GM12873 (cell line): ENCODE measurements around the gene HPSE2.

Experiments
- TF ChIP-seq, protein P1 (sequence below): IDR thresholded peaks from 2 replicates; pipeline ENCODE4 v1.5.1; 2012; ENCODE audit warnings: low read depth, mild to moderate bottlenecking, moderate library complexity, low read length, control low read depth; ENCODE audit not compliant: insufficient read depth; ENCODE audit errors: missing control alignments

The HPSE2 gene

DNA sequence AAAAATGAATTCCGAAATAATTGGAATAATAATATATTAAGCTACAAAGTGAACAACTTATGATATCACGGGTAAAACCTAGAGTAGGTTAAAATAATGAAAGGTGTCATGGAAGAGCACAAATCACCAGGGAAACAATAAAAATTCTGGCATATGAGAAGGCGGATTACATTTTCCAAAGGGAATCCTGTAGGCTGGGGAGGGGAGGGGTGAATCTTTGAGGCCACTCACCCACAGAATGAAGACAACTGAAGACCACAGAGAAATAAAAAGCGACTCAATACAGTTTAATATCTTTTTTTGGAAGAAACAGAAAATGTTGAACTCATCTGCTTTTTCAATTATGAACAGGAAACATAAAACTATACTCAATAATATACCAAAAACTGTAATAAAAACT lies 659.6 kb downstream of the HPSE2 start:
- TF ChIP-seq, protein P1, sequence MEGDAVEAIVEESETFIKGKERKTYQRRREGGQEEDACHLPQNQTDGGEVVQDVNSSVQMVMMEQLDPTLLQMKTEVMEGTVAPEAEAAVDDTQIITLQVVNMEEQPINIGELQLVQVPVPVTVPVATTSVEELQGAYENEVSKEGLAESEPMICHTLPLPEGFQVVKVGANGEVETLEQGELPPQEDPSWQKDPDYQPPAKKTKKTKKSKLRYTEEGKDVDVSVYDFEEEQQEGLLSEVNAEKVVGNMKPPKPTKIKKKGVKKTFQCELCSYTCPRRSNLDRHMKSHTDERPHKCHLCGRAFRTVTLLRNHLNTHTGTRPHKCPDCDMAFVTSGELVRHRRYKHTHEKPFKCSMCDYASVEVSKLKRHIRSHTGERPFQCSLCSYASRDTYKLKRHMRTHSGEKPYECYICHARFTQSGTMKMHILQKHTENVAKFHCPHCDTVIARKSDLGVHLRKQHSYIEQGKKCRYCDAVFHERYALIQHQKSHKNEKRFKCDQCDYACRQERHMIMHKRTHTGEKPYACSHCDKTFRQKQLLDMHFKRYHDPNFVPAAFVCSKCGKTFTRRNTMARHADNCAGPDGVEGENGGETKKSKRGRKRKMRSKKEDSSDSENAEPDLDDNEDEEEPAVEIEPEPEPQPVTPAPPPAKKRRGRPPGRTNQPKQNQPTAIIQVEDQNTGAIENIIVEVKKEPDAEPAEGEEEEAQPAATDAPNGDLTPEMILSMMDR: no peak

DNA sequence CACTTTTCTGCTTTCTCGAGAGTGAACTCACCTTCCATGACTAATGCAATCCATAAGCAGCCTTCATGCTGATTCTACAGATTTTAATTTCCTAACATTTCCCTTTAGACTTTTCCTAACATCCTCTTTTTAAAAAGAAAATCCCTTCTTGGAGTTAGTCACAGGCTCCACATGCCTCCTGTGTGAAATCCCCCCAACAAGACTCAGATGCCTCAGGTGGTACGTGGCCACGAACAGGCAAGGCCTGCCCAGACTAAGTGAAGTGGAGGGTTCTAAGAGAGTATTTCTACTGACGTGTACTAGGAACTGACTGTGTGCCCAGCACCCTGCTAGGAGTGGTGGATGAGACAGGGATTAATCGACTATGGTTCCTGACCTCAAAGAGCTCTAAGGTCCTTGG lies 663.1 kb downstream of the HPSE2 start:
- TF ChIP-seq, protein P1: no peak

DNA sequence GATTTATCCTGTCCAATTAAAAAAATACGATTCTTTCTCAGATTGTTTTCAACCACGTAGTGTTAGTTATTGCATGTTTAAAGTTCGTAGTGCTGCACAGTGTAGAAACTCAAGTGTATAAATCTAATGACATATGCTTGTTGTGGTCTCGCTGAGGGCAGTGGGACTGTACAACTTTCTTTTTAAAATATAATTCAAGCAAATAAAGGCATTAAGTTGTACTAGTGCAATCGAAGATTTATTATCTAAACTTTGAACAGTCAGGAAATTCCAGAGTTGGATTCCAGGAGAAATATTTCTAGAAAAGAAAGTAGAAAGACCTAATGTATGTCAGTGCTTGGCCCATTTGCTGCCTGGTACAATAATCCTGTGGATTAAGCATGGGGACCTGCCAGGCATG lies 664.8 kb downstream of the HPSE2 start:
- TF ChIP-seq, protein P1: no peak

DNA sequence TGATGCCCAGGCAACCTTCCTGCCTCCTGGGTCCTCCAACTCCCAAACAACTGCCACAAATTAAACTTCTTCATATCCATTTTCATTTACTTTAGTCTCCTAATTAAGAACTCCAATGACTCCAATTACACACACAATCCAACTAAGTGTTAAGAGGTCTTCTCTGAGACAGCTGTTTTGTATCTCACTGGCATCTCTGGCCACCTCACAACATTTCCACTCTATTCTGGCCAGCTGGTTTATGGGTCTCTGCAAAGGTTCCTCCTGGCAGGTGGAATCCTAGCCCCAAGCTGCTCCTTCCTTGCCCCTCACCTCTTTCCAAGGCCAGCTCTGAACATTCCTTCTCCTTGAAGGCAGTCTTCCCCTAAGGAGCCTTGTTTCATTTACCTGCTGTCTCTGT lies 665.8 kb downstream of the HPSE2 start:
- TF ChIP-seq, protein P1: no peak

DNA sequence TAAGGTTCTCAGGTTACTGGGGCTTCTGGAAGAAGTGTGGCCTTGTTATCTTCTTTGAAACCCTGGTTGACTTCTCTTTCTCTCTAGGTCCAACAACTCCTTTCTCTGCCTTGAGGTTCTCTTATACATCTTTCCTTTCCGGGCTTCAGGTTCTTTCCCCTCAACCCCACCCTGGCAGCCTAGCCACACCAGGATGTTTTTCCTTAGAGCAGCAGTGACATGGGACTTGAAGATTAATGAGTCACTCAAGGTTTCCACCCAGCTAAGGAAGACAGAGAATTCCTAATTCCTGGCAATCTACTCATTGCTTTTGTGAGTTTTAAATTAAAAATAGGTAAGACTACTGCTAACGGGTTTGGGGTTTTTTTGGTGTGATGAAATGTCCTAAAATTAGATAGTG lies 667.1 kb downstream of the HPSE2 start:
- TF ChIP-seq, protein P1: no peak

DNA sequence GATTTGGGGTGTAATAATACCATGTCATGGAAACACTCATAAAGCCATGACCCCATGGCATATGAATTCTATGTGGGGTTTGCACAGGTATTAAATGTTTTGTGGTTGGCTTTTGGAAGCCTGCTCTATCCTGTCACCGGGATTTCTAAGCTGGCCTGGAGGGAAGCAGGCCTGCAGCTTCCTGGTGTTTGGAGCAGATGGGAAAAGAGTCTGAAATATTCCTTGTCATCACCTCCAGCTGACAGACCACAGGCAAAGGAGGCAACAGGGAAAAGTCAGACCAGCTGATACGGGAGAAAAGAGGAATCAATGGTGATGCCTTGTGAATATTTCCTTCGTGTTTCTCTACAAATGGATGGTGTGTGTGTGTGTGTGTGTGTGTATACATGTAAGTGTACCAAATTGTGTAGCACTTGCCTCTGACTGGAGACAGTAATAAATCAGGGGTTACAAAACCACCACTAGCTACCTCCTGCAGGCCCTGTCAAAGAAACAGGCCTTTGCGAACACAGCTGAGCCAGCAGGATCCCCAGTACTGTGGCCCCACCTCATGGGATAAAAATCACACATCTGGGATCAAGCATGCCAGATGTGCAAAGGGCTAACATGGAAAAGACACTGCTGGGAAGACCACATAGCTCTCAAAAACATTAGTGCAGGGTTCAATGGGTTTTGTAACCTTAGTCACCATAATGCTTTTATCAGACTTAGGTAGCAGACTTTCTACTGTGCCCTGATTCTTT lies 668.1 kb downstream of the HPSE2 start:
- TF ChIP-seq, protein P1: no peak

DNA sequence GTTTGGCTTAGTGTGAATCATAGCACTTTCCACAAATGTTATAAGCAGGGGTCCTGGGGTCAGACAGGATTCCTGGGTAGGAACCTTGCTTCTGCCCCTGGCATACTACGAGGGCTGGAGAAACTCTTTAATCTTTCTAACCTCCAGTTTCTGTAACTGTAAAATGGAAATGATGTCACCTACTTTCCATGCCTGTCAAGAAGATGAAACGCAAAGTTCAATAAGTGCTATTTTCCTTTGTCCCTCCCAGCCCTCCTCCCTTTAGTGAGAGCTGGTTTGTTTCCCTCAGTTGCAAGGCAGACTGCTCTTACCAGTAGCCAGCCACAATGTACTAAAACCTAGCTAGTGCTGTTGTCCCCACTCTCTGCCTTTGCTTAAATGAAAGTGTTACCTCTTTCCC lies 671.8 kb downstream of the HPSE2 start:
- TF ChIP-seq, protein P1: no peak
